ENCODE data around the gene PPM1G.

- TF ChIP-seq CTCF (IDR thresholded peaks at IDR 0.05; ENCODE audit: low read depth, low read length) (no peak), EZH2phosphoT487 (IDR thresholded peaks at IDR 0.05; ENCODE audit: low read depth) (no peak)
Measured at GRCh38 chr2:27393225-27393624, 16.2 kb downstream of the PPM1G start.

Measured in OCI-LY3 (cell line).